Measurements from ENCODE around the gene EGFL7. TPM values are rescaled to one million over a fixed set of nuclear protein-coding genes. Genes with fewer than 3 reads are reported as not detected.

EGFL7 gene
- total RNA-seq, 1 donor from 2014 or later = 56.2 TPM

DNA sequence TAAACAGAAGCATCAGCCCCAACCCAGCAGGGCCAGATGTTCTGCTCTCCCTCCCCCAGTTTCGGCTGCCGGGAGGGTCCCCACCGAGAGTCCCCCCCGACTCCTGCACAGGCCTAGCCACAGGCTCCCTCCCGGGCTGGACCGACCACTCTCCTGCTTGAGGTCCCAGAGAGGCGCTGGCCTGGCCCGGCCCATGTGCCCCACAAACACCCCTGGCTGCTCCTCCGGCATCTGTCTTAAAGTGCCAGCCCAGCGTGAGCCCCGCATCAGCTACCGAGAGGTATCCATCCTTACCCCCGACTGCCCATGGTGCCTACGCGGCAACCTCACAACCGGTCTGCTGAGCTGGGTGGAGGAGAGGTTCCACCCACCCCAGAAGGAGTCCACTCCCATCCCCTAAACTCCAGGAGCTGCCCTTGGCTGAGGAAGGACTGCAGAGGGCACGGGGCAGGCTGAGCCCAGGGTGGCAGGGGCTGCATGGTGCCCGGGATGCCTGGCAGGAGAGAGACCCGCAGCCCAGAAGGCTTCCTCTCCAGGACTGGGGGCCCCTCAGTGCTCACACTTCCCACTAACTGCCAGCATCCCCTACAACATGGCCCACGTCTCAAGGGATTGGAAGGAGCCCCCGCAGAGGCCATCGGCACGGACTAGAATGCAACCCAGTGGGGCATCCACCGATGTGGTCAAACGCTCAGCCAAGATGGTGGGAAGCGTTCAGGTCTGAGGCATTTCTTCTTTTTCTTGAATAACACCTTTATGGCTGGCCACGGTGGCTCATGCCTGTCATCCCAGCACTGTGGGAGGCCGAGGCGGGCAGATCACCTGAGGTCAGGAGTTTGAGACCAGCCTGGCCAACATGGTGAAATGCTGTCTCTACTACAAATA, 15.6 kb upstream of the EGFL7 start:
- DNase-seq (ENCODE audit: low read depth) = no peak
- H3K27me3 ChIP-seq (ENCODE audit: control insufficient read depth, insufficient read depth, low read length) = peaks cover 13% of the 10 kb centered on the region
- no peak overlapping the region for H3K4me3 ChIP-seq (ENCODE audit: low read depth, low read length)
- no peaks in the 10 kb centered on the region for H3K36me3 ChIP-seq (ENCODE audit: control insufficient read depth, insufficient read depth, low read length)
- TF ChIP-seq, protein P1, sequence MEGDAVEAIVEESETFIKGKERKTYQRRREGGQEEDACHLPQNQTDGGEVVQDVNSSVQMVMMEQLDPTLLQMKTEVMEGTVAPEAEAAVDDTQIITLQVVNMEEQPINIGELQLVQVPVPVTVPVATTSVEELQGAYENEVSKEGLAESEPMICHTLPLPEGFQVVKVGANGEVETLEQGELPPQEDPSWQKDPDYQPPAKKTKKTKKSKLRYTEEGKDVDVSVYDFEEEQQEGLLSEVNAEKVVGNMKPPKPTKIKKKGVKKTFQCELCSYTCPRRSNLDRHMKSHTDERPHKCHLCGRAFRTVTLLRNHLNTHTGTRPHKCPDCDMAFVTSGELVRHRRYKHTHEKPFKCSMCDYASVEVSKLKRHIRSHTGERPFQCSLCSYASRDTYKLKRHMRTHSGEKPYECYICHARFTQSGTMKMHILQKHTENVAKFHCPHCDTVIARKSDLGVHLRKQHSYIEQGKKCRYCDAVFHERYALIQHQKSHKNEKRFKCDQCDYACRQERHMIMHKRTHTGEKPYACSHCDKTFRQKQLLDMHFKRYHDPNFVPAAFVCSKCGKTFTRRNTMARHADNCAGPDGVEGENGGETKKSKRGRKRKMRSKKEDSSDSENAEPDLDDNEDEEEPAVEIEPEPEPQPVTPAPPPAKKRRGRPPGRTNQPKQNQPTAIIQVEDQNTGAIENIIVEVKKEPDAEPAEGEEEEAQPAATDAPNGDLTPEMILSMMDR (IDR thresholded peaks at IDR 0.05; ENCODE audit: insufficient read depth, low read length, poor library complexity, severe bottlenecking) = no peak

DNA sequence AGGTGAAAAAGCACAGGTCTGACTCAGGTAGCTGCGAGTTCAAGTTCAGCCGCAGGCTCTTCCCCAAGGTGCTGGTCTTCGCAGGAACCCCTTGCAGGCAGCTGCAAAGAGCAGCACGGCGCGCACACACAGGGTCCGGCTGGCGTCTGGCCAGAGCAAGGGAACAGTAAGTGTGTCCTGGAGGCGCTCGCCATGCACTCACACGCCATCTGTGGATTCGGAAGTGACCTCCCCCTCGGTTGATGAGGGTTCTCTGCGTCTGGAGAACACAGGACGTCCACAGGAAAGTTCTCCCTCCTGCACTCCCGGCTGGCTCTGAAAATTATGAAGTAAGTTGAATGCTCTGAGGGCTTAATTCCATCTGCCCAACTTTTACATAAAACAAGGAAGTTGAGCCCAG, 14.0 kb upstream of the EGFL7 start:
- H3K36me3 ChIP-seq (ENCODE audit: control insufficient read depth, insufficient read depth, low read length) = no peaks in the 10 kb centered on the region
- TF ChIP-seq, protein P1 (IDR thresholded peaks at IDR 0.05; ENCODE audit: insufficient read depth, low read length, poor library complexity, severe bottlenecking) = no peak
- peaks cover 13% of the 10 kb centered on the region for H3K27me3 ChIP-seq (ENCODE audit: control insufficient read depth, insufficient read depth, low read length)
- DNase-seq (ENCODE audit: low read depth) = no peak
- H3K4me3 ChIP-seq (ENCODE audit: low read depth, low read length) = no peak overlapping the region

DNA sequence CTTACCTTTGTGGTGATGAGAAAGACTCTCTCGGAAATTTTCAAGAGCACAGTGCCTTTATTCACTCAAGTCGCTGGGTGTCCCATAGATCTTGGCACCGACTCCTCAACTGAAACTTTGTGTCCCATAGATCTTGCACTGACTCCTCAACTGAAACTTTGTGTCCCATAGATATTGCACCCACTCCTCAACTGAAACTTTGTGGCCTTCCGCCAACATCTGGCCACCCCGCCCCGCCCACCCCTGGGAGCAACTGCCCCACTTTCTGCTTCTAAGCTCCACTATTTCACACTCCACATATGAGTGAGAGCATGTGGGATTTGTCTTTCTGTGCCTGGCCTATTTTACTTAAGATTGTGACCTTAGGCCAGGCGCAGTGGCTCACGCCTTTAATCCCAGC, 12.7 kb upstream of the EGFL7 start:
- TF ChIP-seq, protein P1 (IDR thresholded peaks at IDR 0.05; ENCODE audit: insufficient read depth, low read length, poor library complexity, severe bottlenecking) = no peak
- no peak for DNase-seq (ENCODE audit: low read depth)
- no peaks in the 10 kb centered on the region for H3K36me3 ChIP-seq (ENCODE audit: control insufficient read depth, insufficient read depth, low read length)
- H3K4me3 ChIP-seq (ENCODE audit: low read depth, low read length) = no peak overlapping the region
- peaks cover 7% of the 10 kb centered on the region for H3K27me3 ChIP-seq (ENCODE audit: control insufficient read depth, insufficient read depth, low read length)

DNA sequence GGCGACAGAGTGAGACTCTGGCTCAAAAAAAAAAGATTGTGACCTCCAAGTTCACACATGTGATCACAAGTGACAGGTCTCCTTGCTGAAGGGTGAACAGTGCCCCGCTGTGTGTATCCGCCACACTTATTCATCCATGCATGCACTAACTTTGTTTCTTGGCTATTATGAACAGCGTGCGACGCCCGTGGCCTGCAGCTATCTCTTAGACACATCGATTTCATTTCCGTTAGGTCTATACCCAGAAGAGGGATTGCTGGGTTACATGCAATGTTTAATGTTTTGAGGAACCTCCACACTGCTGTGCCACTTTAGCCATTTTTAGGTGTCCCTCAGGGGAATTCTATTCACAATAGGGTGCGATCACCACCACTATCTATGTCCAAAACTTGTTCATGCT, 12.1 kb upstream of the EGFL7 start:
- Histone ChIP-seq H3K4me3 (ENCODE audit: low read depth, low read length) (no peak overlapping the region), H3K27me3 (ENCODE audit: control insufficient read depth, insufficient read depth, low read length) (peaks cover 7% of the 10 kb centered on the region), H3K36me3 (ENCODE audit: control insufficient read depth, insufficient read depth, low read length) (no peaks in the 10 kb centered on the region)
- TF ChIP-seq, protein P1 (IDR thresholded peaks at IDR 0.05; ENCODE audit: insufficient read depth, low read length, poor library complexity, severe bottlenecking) = no peak
- no peak for DNase-seq (ENCODE audit: low read depth)

DNA sequence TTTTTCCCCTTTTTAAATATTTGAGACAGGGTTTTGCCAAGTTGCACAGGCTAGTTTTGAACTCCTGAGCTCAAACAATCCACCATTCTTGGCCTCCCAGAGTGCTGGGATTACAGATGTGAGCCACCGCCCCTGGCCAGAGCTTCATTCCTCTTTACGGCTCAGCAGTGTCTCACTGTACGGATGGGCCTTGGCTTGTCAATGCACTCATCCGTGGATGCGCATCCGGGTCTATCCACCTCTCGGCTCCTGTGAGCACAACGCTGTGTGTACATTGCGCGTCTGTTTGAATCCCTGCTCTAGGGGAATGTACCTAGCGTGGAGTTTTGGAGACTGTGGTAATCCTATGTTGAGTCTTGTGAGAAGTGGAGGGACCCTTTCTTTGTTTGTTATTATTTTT, 10.9 kb upstream of the EGFL7 start:
- H3K36me3 ChIP-seq (ENCODE audit: control insufficient read depth, insufficient read depth, low read length) = no peaks in the 10 kb centered on the region
- TF ChIP-seq, protein P1 (IDR thresholded peaks at IDR 0.05; ENCODE audit: insufficient read depth, low read length, poor library complexity, severe bottlenecking) = no peak
- DNase-seq (ENCODE audit: low read depth) = no peak
- no peak overlapping the region for H3K4me3 ChIP-seq (ENCODE audit: low read depth, low read length)
- H3K27me3 ChIP-seq (ENCODE audit: control insufficient read depth, insufficient read depth, low read length) = peaks cover 5% of the 10 kb centered on the region

Data from kidney epithelial cell (primary cell).